ENCODE measurements around the gene NLRP5.
A peak's percentile ranks its signal among the peaks of the same experiment; 100 is the strongest.

The NLRP5 gene

DNA sequence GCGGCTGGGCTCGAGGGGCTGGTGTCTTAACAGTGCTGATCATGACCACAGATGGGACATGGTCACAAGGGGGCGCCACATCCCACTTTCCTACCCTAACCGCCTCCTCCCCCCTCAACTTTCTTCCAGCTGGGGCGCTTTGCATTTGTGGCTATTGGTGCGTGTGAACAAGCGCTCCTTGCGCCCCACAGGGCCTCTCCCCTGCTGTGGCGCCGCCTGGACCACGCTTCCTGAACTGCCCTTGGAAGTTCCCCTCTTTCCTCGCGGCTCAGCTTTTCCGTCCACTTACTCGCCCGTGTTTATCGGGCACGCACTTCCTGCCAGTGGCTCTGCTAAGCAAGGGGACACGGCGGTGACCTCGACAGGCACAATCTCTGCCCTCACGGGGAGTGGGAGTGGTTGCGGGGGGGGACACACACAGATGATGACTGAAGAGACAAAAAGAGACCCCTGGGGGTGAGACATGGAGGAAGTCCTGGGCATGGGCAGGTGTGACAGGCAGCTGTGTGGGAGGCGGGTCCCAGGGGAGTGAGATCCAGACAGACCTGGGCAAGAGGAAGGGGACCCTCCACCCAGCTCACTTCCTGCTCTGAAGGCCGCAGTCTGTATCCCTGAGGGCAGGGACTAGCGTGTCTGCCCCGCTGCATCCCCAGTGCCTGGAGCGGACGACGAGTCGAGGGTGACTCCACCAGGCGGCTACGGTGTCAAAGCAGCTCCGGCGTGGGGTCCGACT, 94.3 kb downstream of the NLRP5 start (continued):
- TF ChIP-seq, protein P1, sequence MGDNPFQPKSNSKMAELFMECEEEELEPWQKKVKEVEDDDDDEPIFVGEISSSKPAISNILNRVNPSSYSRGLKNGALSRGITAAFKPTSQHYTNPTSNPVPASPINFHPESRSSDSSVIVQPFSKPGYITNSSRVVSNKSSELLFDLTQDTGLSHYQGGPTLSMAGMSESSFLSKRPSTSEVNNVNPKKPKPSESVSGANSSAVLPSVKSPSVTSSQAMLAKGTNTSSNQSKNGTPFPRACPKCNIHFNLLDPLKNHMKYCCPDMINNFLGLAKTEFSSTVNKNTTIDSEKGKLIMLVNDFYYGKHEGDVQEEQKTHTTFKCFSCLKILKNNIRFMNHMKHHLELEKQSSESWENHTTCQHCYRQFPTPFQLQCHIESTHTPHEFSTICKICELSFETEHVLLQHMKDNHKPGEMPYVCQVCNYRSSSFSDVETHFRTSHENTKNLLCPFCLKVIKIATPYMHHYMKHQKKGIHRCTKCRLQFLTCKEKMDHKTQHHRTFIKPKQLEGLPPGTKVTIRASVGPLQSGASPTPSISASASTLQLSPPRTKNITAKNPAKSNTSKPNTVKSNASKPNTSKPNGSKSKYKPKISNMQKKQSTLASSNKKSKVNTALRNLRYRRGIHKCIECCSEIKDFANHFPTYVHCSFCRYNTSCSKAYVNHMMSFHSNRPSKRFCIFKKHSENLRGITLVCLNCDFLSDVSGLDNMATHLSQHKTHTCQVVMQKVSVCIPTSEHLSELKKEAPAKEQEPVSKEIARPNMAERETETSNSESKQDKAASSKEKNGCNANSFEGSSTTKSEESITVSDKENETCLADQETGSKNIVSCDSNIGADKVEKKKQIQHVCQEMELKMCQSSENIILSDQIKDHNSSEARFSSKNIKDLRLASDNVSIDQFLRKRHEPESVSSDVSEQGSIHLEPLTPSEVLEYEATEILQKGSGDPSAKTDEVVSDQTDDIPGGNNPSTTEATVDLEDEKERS (tag by site-specific recombination; IDR thresholded peaks at IDR 0.05): no peak
- no peak for TF ChIP-seq ZNF596 (tag by site-specific recombination; IDR thresholded peaks at IDR 0.05)
- TF ChIP-seq, protein P2, sequence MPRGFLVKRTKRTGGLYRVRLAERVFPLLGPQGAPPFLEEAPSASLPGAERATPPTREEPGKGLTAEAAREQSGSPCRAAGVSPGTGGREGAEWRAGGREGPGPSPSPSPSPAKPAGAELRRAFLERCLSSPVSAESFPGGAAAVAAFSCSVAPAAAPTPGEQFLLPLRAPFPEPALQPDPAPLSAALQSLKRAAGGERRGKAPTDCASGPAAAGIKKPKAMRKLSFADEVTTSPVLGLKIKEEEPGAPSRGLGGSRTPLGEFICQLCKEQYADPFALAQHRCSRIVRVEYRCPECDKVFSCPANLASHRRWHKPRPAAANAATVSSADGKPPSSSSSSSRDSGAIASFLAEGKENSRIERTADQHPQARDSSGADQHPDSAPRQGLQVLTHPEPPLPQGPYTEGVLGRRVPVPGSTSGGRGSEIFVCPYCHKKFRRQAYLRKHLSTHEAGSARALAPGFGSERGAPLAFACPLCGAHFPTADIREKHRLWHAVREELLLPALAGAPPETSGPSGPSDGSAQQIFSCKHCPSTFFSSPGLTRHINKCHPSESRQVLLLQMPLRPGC (tag by site-specific recombination; IDR thresholded peaks at IDR 0.05): no peak
- TF ChIP-seq, protein P3, sequence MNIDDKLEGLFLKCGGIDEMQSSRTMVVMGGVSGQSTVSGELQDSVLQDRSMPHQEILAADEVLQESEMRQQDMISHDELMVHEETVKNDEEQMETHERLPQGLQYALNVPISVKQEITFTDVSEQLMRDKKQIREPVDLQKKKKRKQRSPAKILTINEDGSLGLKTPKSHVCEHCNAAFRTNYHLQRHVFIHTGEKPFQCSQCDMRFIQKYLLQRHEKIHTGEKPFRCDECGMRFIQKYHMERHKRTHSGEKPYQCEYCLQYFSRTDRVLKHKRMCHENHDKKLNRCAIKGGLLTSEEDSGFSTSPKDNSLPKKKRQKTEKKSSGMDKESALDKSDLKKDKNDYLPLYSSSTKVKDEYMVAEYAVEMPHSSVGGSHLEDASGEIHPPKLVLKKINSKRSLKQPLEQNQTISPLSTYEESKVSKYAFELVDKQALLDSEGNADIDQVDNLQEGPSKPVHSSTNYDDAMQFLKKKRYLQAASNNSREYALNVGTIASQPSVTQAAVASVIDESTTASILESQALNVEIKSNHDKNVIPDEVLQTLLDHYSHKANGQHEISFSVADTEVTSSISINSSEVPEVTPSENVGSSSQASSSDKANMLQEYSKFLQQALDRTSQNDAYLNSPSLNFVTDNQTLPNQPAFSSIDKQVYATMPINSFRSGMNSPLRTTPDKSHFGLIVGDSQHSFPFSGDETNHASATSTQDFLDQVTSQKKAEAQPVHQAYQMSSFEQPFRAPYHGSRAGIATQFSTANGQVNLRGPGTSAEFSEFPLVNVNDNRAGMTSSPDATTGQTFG (tag by site-specific recombination; IDR thresholded peaks at IDR 0.05; ENCODE audit: borderline replicate concordance): no peak
- TF ChIP-seq BCL11A (tag by site-specific recombination; IDR thresholded peaks at IDR 0.05; ENCODE audit: low read depth): peak; percentile 61; the same call in 1 of the 2 replicates
- TF ChIP-seq KLF1 (tag by site-specific recombination; IDR thresholded peaks at IDR 0.05): no peak
- TF ChIP-seq ZNF214 (tag by site-specific recombination; IDR thresholded peaks at IDR 0.05; ENCODE audit: borderline replicate concordance): no peak
- TF ChIP-seq ZBTB17 (tag by site-specific recombination; IDR thresholded peaks at IDR 0.05): peak; percentile 14; the same call in 1 of the 2 replicates
- no peak for TF ChIP-seq ZNF140 (tag by site-specific recombination; IDR thresholded peaks at IDR 0.05)
- peak; percentile 92 for TF ChIP-seq GLIS2 (tag by site-specific recombination; IDR thresholded peaks at IDR 0.05)
- TF ChIP-seq ZNF248 (tag by site-specific recombination; IDR thresholded peaks at IDR 0.05): no peak
- no peak for TF ChIP-seq ZSCAN16 (tag by site-specific recombination; IDR thresholded peaks at IDR 0.05)
- TF ChIP-seq ZNF664 (tag by site-specific recombination; IDR thresholded peaks at IDR 0.05): no peak
- TF ChIP-seq, protein P4, sequence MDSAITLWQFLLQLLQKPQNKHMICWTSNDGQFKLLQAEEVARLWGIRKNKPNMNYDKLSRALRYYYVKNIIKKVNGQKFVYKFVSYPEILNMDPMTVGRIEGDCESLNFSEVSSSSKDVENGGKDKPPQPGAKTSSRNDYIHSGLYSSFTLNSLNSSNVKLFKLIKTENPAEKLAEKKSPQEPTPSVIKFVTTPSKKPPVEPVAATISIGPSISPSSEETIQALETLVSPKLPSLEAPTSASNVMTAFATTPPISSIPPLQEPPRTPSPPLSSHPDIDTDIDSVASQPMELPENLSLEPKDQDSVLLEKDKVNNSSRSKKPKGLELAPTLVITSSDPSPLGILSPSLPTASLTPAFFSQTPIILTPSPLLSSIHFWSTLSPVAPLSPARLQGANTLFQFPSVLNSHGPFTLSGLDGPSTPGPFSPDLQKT (IDR thresholded peaks at IDR 0.05; ENCODE audit: borderline replicate concordance, low read depth, low read length): no peak
- TF ChIP-seq KLF8 (tag by site-specific recombination; IDR thresholded peaks at IDR 0.05): peak; percentile 36; the same call in 1 of the 2 replicates
- no peak for TF ChIP-seq ZFP41 (tag by site-specific recombination; IDR thresholded peaks at IDR 0.05; ENCODE audit: borderline replicate concordance)
- TF ChIP-seq ZNF169 (tag by site-specific recombination; IDR thresholded peaks at IDR 0.05): no peak
- TF ChIP-seq KLF10 (tag by site-specific recombination; IDR thresholded peaks at IDR 0.05): no peak
- TF ChIP-seq, protein P5, sequence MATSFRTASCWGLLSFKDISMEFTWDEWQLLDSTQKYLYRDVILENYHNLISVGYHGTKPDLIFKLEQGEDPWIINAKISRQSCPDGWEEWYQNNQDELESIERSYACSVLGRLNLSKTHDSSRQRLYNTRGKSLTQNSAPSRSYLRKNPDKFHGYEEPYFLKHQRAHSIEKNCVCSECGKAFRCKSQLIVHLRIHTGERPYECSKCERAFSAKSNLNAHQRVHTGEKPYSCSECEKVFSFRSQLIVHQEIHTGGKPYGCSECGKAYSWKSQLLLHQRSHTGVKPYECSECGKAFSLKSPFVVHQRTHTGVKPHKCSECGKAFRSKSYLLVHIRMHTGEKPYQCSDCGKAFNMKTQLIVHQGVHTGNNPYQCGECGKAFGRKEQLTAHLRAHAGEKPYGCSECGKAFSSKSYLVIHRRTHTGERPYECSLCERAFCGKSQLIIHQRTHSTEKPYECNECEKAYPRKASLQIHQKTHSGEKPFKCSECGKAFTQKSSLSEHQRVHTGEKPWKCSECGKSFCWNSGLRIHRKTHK (tag by site-specific recombination; IDR thresholded peaks at IDR 0.05): no peak
- TF ChIP-seq, protein P6, sequence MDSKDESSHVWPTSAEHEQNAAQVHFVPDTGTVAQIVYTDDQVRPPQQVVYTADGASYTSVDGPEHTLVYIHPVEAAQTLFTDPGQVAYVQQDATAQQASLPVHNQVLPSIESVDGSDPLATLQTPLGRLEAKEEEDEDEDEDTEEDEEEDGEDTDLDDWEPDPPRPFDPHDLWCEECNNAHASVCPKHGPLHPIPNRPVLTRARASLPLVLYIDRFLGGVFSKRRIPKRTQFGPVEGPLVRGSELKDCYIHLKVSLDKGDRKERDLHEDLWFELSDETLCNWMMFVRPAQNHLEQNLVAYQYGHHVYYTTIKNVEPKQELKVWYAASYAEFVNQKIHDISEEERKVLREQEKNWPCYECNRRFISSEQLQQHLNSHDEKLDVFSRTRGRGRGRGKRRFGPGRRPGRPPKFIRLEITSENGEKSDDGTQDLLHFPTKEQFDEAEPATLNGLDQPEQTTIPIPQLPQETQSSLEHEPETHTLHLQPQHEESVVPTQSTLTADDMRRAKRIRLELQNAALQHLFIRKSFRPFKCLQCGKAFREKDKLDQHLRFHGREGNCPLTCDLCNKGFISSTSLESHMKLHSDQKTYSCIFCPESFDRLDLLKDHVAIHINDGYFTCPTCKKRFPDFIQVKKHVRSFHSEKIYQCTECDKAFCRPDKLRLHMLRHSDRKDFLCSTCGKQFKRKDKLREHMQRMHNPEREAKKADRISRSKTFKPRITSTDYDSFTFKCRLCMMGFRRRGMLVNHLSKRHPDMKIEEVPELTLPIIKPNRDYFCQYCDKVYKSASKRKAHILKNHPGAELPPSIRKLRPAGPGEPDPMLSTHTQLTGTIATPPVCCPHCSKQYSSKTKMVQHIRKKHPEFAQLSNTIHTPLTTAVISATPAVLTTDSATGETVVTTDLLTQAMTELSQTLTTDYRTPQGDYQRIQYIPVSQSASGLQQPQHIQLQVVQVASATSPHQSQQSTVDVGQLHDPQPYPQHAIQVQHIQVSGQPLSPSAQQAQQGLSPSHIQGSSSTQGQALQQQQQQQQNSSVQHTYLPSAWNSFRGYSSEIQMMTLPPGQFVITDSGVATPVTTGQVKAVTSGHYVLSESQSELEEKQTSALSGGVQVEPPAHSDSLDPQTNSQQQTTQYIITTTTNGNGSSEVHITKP (tag by site-specific recombination; IDR thresholded peaks at IDR 0.05): no peak
- TF ChIP-seq ZNF10 (tag by site-specific recombination; IDR thresholded peaks at IDR 0.05): 0 out of 2 replicates have a peak, but pooled peaks have one; percentile 20
- no peak for TF ChIP-seq ZNF837 (tag by site-specific recombination; IDR thresholded peaks at IDR 0.05)
- TF ChIP-seq EGR2 (tag by site-specific recombination; IDR thresholded peaks at IDR 0.05; ENCODE audit: low read depth): peak; percentile 44; the same call in 1 of the 2 replicates
- no peak for TF ChIP-seq ZNF48 (tag by site-specific recombination; IDR thresholded peaks at IDR 0.05)
